CD4-positive, CD25-positive, alpha-beta regulatory T cell (primary cell): ENCODE data around the gene CDH13. TPM values are rescaled to one million over a fixed set of nuclear protein-coding genes. Genes with fewer than 3 reads are reported as not detected.

ENCODE experiments used
- ATAC-seq, 2 donors: fragments of 150-1000 bp; cut with Tn5 transposase; one replicate each; pipeline ENCODE4 v1.10.0; 2021; ENCODE audit warnings: low read depth in 2 of 2, moderate number of reproducible peaks in 2 of 2, moderate library complexity in 1 of 2
- DNase-seq, 3 donors: peaks; one replicate each; pipeline versions ENCODE4 v3.0.0 to v3.0.0-alpha.2; 2012 to 2022; ENCODE audit warnings: mixed read lengths in 1 of 3
- H3K27ac ChIP-seq: one replicate; pipeline ENCODE4 v1.7.0; 2013; ENCODE audit warnings: mild to moderate bottlenecking, low read length; ENCODE audit not compliant: insufficient read depth, poor library complexity, severe bottlenecking
- H3K27me3 ChIP-seq: one replicate; pipeline ENCODE4 v1.7.0; 2013; ENCODE audit warnings: low read length; ENCODE audit not compliant: control insufficient read depth, insufficient read depth
- H3K36me3 ChIP-seq: one replicate; pipeline ENCODE4 v1.7.0; 2013; ENCODE audit warnings: mild to moderate bottlenecking, low read length, moderate library complexity; ENCODE audit not compliant: control insufficient read depth, insufficient read depth
- H3K4me1 ChIP-seq: 2 replicates; pipeline ENCODE4 v1.7.0; 2013; ENCODE audit warnings: mild to moderate bottlenecking, low read length; ENCODE audit not compliant: insufficient read depth, control insufficient read depth, poor library complexity, severe bottlenecking
- H3K4me3 ChIP-seq: one replicate; pipeline ENCODE4 v1.7.0; 2013; ENCODE audit warnings: low read depth, mild to moderate bottlenecking, low read length, moderate library complexity
- H3K9me3 ChIP-seq, 2 experiments: 1 replicate in 1 of 2; 2 replicates in 1 of 2; pipeline ENCODE4 v1.7.0; 2013; ENCODE audit warnings: low read length in 2 of 2, mild to moderate bottlenecking in 1 of 2, moderate library complexity in 1 of 2; ENCODE audit not compliant: control insufficient read depth in 2 of 2
- H3K27ac Mint-ChIP-seq, 3 donors: one replicate each; pipeline ENCODE4 v1.8.0; 2020 to 2022; ENCODE audit warnings: mild to moderate bottlenecking in 3 of 3, mixed read lengths in 3 of 3, moderate library complexity in 2 of 3
- H3K27me3 Mint-ChIP-seq: one replicate; pipeline ENCODE4 v1.8.0; 2022; ENCODE audit warnings: mild to moderate bottlenecking, mixed read lengths
- H3K36me3 Mint-ChIP-seq: one replicate; pipeline ENCODE4 v1.8.0; 2020; ENCODE audit warnings: mixed read lengths
- H3K4me1 Mint-ChIP-seq, 4 donors: one replicate each; pipeline ENCODE4 v1.8.0; 2020 to 2022; ENCODE audit warnings: mixed read lengths in 4 of 4, mild to moderate bottlenecking in 1 of 4
- H3K4me3 Mint-ChIP-seq, 4 donors: one replicate each; pipeline ENCODE4 v1.8.0; 2020 to 2022; ENCODE audit warnings: mild to moderate bottlenecking in 4 of 4, mixed read lengths in 4 of 4, moderate library complexity in 3 of 4
- H3K9me3 Mint-ChIP-seq, 7 donors: one replicate each; pipeline ENCODE4 v1.8.0; 2020 to 2022; ENCODE audit warnings: mixed read lengths in 7 of 7, mild to moderate bottlenecking in 3 of 7, moderate library complexity in 2 of 7
- polyA plus RNA-seq, 4 donors: library from polyadenylated mRNA; unstranded; fragments of 300-500 nt; fragmentation: Illumina TruSeq; gene quantifications; one replicate each; pipeline ENCODE4 v1.2.3, GENCODE V29; 2021
- total RNA-seq: library from RNA; stranded (reverse); gene quantifications from one replicate; pipeline ENCODE4 v1.2.3, GENCODE V29; 2022

Gene CDH13
- total and polyA plus RNA-seq, 5 donors from 2014 or later = not detected

DNA sequence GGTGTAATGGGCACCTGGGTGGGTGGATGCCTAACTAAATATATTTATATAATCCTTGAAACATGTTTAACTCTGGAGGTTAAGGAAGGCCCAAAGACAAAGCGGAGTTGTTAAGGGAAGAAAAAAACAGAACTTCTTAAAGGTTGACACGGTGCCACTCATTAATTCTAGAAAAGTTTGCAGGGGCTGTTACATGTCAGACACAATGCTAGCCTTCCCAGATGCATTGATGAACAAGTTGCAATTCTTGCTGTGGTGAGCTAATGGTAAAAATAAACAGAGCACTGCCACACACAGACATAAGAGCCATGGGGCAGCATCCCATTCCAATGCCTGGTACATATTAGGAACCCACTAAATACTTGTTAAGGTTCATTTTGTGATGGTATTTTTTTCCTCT lies 109.5 kb downstream of the CDH13 start:
- no peaks in the 10 kb centered on the region for H3K9me3 ChIP-seq
- Mint-ChIP-seq H3K4me1 (peaks cover 0 to 8% (median 0%) of the 10 kb centered on the region in 4 donors), H3K36me3 (no peaks in the 10 kb centered on the region), H3K9me3 (peaks cover 0 to 6% (median 0%) of the 10 kb centered on the region in 7 donors), H3K27ac (no peak overlapping the region), H3K4me3 (no peak overlapping the region), H3K27me3 (peaks cover 22% of the 10 kb centered on the region)
- no peaks in the 10 kb centered on the region for H3K36me3 ChIP-seq
- DNase-seq (no peak), ATAC-seq (no peak)
- no peak overlapping the region for H3K27ac ChIP-seq
- H3K4me3 ChIP-seq = no peak overlapping the region
- no peaks in the 10 kb centered on the region for H3K4me1 ChIP-seq
- peaks cover 3% of the 10 kb centered on the region for H3K27me3 ChIP-seq

- Mint-ChIP-seq H3K27ac (no peak overlapping the region), H3K9me3 (peaks cover 0 to 2% (median 0%) of the 10 kb centered on the region in 7 donors), H3K36me3 (no peaks in the 10 kb centered on the region), H3K4me1 (peaks cover 0 to 8% (median 0%) of the 10 kb centered on the region in 4 donors), H3K4me3 (no peak overlapping the region), H3K27me3 (peaks cover 22% of the 10 kb centered on the region)
- Histone ChIP-seq H3K4me3 (no peak overlapping the region), H3K4me1 (no peaks in the 10 kb centered on the region), H3K36me3 (no peaks in the 10 kb centered on the region), H3K9me3 (no peaks in the 10 kb centered on the region), H3K27ac (no peak overlapping the region), H3K27me3 (peaks cover 3% of the 10 kb centered on the region)
- DNase-seq (no peak), ATAC-seq (no peak)
Observed at GRCh38 chr16:82738699-82739098, 111.9 kb downstream of the CDH13 start.

- Mint-ChIP-seq H3K27me3 (peaks cover 22% of the 10 kb centered on the region), H3K36me3 (no peaks in the 10 kb centered on the region), H3K4me3 (no peak overlapping the region), H3K27ac (no peak overlapping the region), H3K4me1 (peaks cover 0 to 8% (median 0%) of the 10 kb centered on the region in 4 donors), H3K9me3 (peaks cover 0 to 4% (median 0%) of the 10 kb centered on the region in 7 donors)
- H3K36me3 ChIP-seq = no peaks in the 10 kb centered on the region
- no peak overlapping the region for H3K4me3 ChIP-seq
- peaks cover 3% of the 10 kb centered on the region for H3K27me3 ChIP-seq
- DNase-seq = no peak
- H3K27ac ChIP-seq = no peak overlapping the region
- ATAC-seq = no peak
- H3K9me3 ChIP-seq = no peaks in the 10 kb centered on the region
- no peaks in the 10 kb centered on the region for H3K4me1 ChIP-seq
Observed at GRCh38 chr16:82741073-82741615, 114.4 kb downstream of the CDH13 start.

GRCh38 chr16:82744958-82745357 lies 118.2 kb downstream of the CDH13 start:
- Histone ChIP-seq H3K27ac (no peak overlapping the region), H3K9me3 (no peaks in the 10 kb centered on the region), H3K27me3 (peaks cover 3% of the 10 kb centered on the region), H3K36me3 (no peaks in the 10 kb centered on the region), H3K4me1 (no peaks in the 10 kb centered on the region), H3K4me3 (no peak overlapping the region)
- Mint-ChIP-seq H3K27ac (no peak overlapping the region), H3K9me3 (peaks cover 0 to 2% (median 0%) of the 10 kb centered on the region in 7 donors), H3K36me3 (no peaks in the 10 kb centered on the region), H3K4me1 (no peaks in the 10 kb centered on the region), H3K4me3 (no peak overlapping the region), H3K27me3 (peaks cover 16% of the 10 kb centered on the region)
- DNase-seq = no peak
- no peak for ATAC-seq

- Histone ChIP-seq H3K4me3 (no peak overlapping the region), H3K27me3 (peaks cover 2% of the 10 kb centered on the region), H3K36me3 (no peaks in the 10 kb centered on the region), H3K9me3 (no peaks in the 10 kb centered on the region), H3K4me1 (no peaks in the 10 kb centered on the region), H3K27ac (no peak overlapping the region)
- ATAC-seq (no peak), DNase-seq (no peak)
- Mint-ChIP-seq H3K27me3 (peaks cover 19% of the 10 kb centered on the region), H3K27ac (no peak overlapping the region), H3K4me1 (no peaks in the 10 kb centered on the region), H3K9me3 (peaks cover 0 to 2% (median 0%) of the 10 kb centered on the region in 7 donors), H3K4me3 (no peak overlapping the region), H3K36me3 (no peaks in the 10 kb centered on the region)
Observed at GRCh38 chr16:82748026-82748425, 121.3 kb downstream of the CDH13 start.

GRCh38 chr16:82750068-82750467 lies 123.3 kb downstream of the CDH13 start:
- H3K36me3 ChIP-seq = no peaks in the 10 kb centered on the region

GRCh38 chr16:82751020-82751419 lies 124.3 kb downstream of the CDH13 start:
- ATAC-seq (no peak), DNase-seq (no peak)
- H3K9me3 ChIP-seq = no peaks in the 10 kb centered on the region
- Mint-ChIP-seq H3K27me3 (peaks cover 19% of the 10 kb centered on the region), H3K4me1 (no peaks in the 10 kb centered on the region), H3K4me3 (no peak overlapping the region), H3K9me3 (peaks cover 0 to 2% (median 0%) of the 10 kb centered on the region in 7 donors), H3K36me3 (no peaks in the 10 kb centered on the region), H3K27ac (no peak overlapping the region)
- no peaks in the 10 kb centered on the region for H3K36me3 ChIP-seq
- no peaks in the 10 kb centered on the region for H3K4me1 ChIP-seq
- peaks cover 2% of the 10 kb centered on the region for H3K27me3 ChIP-seq
- no peak overlapping the region for H3K27ac ChIP-seq
- no peak overlapping the region for H3K4me3 ChIP-seq

More at GRCh38 chr16:82750068-82750467, 123.3 kb downstream of the CDH13 start:
- peaks cover 2% of the 10 kb centered on the region for H3K27me3 ChIP-seq
- H3K4me1 Mint-ChIP-seq = no peaks in the 10 kb centered on the region
- H3K27ac Mint-ChIP-seq = no peak overlapping the region
- no peak overlapping the region for H3K4me3 ChIP-seq
- no peaks in the 10 kb centered on the region for H3K9me3 ChIP-seq
- ATAC-seq (no peak), DNase-seq (no peak)
- H3K27ac ChIP-seq = no peak overlapping the region
- peaks cover 0 to 2% (median 0%) of the 10 kb centered on the region in 7 donors for H3K9me3 Mint-ChIP-seq
- H3K36me3 Mint-ChIP-seq = no peaks in the 10 kb centered on the region
- H3K27me3 Mint-ChIP-seq = peaks cover 19% of the 10 kb centered on the region
- no peak overlapping the region for H3K4me3 Mint-ChIP-seq
- H3K4me1 ChIP-seq = no peaks in the 10 kb centered on the region

GRCh38 chr16:82752172-82752571 lies 125.4 kb downstream of the CDH13 start:
- Mint-ChIP-seq H3K4me3 (no peak overlapping the region), H3K9me3 (peaks cover 0 to 4% (median 0%) of the 10 kb centered on the region in 7 donors), H3K27ac (no peak overlapping the region), H3K36me3 (no peaks in the 10 kb centered on the region), H3K27me3 (peaks cover 15% of the 10 kb centered on the region), H3K4me1 (no peaks in the 10 kb centered on the region)
- no peak for ATAC-seq
- no peak overlapping the region for H3K4me3 ChIP-seq
- DNase-seq = no peak
- H3K36me3 ChIP-seq = no peaks in the 10 kb centered on the region
- no peaks in the 10 kb centered on the region for H3K4me1 ChIP-seq
- no peak overlapping the region for H3K27ac ChIP-seq
- H3K9me3 ChIP-seq = no peaks in the 10 kb centered on the region
- peaks cover 2% of the 10 kb centered on the region for H3K27me3 ChIP-seq
